GM19397 (cell line): Measurements from ENCODE around the gene UNC45A.
"Not testable (repeated sequence)": the region's sequence is repeated elsewhere in the genome, so short reads cannot be mapped to it uniquely, and the experiment has no call there.

Experiments used
- ATAC-seq: cut with Tn5 transposase; IDR thresholded peaks from one replicate; pipeline ENCODE4 v1.9.1; 2021; ENCODE audit warnings: mild to moderate bottlenecking, moderate library complexity; ENCODE audit not compliant: unreplicated experiment

The UNC45A gene

GRCh38 chr15:90903733-90904536, 31.1 kb upstream of the UNC45A start:
- no peak for ATAC-seq

GRCh38 chr15:90904746-90905145, 30.3 kb upstream of the UNC45A start:
- no peak for ATAC-seq

GRCh38 chr15:90905306-90906180, 29.5 kb upstream of the UNC45A start:
- ATAC-seq: no peak

GRCh38 chr15:90906181-90906849, 28.8 kb upstream of the UNC45A start:
- no peak for ATAC-seq

- no peak for ATAC-seq
Measured at GRCh38 chr15:90907051-90907660, 27.9 kb upstream of the UNC45A start.

GRCh38 chr15:90907838-90908507, 27.1 kb upstream of the UNC45A start:
- no peak for ATAC-seq

GRCh38 chr15:90909449-90909848, 25.6 kb upstream of the UNC45A start:
- ATAC-seq: not testable (repeated sequence)

- ATAC-seq: no peak
Measured at GRCh38 chr15:90909976-90910375, 25.1 kb upstream of the UNC45A start.

GRCh38 chr15:90910441-90911301, 24.4 kb upstream of the UNC45A start:
- ATAC-seq: no peak

- ATAC-seq: no peak
Measured at GRCh38 chr15:90911302-90911623, 23.8 kb upstream of the UNC45A start.

- ATAC-seq: no peak
Measured at GRCh38 chr15:90911906-90912769, 22.9 kb upstream of the UNC45A start.

- no peak for ATAC-seq
Measured at GRCh38 chr15:90912770-90913075, 22.4 kb upstream of the UNC45A start.

GRCh38 chr15:90913398-90913944, 21.6 kb upstream of the UNC45A start:
- ATAC-seq: no peak

- no peak for ATAC-seq
Measured at GRCh38 chr15:90914305-90915080, 20.6 kb upstream of the UNC45A start.

- no peak for ATAC-seq
Measured at GRCh38 chr15:90915216-90915807, 19.8 kb upstream of the UNC45A start.

- ATAC-seq: no peak
Measured at GRCh38 chr15:90915808-90916440, 19.2 kb upstream of the UNC45A start.

- ATAC-seq: no peak
Measured at GRCh38 chr15:90916461-90916860, 18.6 kb upstream of the UNC45A start.
